Heart left ventricle (tissue), 16 donors: Measurements from ENCODE around the gene SNED1. TPM values are rescaled to one million over a fixed set of nuclear protein-coding genes. Genes with fewer than 3 reads are reported as not detected.

Experiments used
- ATAC-seq, 4 donors: fragments of 200-7000 bp; cut with Tn5 transposase; one replicate each; pipeline ENCODE4 v1.9.1; 2020 to 2022; ENCODE audit warnings: moderate library complexity in 4 of 4, mild to moderate bottlenecking in 3 of 4, moderate number of reproducible peaks in 1 of 4
- DNase-seq, 5 donors: peaks; one replicate each; pipeline ENCODE4 v3.0.0-alpha.2; 2020
- H3K27ac ChIP-seq, 12 donors: fragments of 200-600 bp; sonication (generic) in 4 of 12; one replicate each; pipeline versions ENCODE4 v1.5.0 to v1.8.0; 2016 to 2022; ENCODE audit warnings: mild to moderate bottlenecking in 2 of 12
- H3K27me3 ChIP-seq, 9 donors: fragments of 200-600 bp; sonication (generic) in 2 of 9; one replicate each; pipeline versions ENCODE4 v1.5.1 to v1.8.0; 2016 to 2022; ENCODE audit warnings: mild to moderate bottlenecking in 3 of 9
- H3K36me3 ChIP-seq, 9 donors: fragments of 200-600 bp; sonication (generic) in 2 of 9; one replicate each; pipeline versions ENCODE4 v1.5.0 to v1.8.0; 2018 to 2022; ENCODE audit warnings: mild to moderate bottlenecking in 2 of 9
- H3K4me1 ChIP-seq, 12 donors: fragments of 200-600 bp; sonication (generic) in 4 of 12; one replicate each; pipeline versions ENCODE4 v1.5.0 to v1.8.0; 2016 to 2022; ENCODE audit warnings: mild to moderate bottlenecking in 3 of 12
- H3K4me3 ChIP-seq, 12 donors: fragments of 200-600 bp; sonication (generic) in 4 of 12; one replicate each; pipeline versions ENCODE4 v1.5.0 to v1.8.0; 2017 to 2022; ENCODE audit warnings: mild to moderate bottlenecking in 9 of 12, moderate library complexity in 4 of 12
- H3K9me3 ChIP-seq, 12 donors: fragments of 200-600 bp; sonication (generic) in 4 of 12; one replicate each; pipeline versions ENCODE4 v1.5.0 to v1.8.0; 2016 to 2022; ENCODE audit warnings: mild to moderate bottlenecking in 1 of 12
- CTCF ChIP-seq, 12 donors: fragments of 200-600 bp; sonication (generic) in 4 of 12; IDR thresholded peaks; one replicate each; pipeline versions ENCODE4 v1.5.0 to v1.8.0; 2018 to 2022; ENCODE audit warnings: antibody characterized with exemption in 12 of 12, mild to moderate bottlenecking in 5 of 12
- POLR2A ChIP-seq, 2 donors: fragments of 450-650 bp; IDR thresholded peaks; one replicate each; pipeline ENCODE4 v1.6.1; 2017; ENCODE audit warnings: antibody characterized with exemption in 2 of 2, mild to moderate bottlenecking in 2 of 2, moderate library complexity in 2 of 2
- WGBS, 4 donors: extraction: QIAGEN DNeasy Blood & Tissue Kit in 2 of 4; methylation state at CpG; one replicate each; pipeline versions ENCODE4 v1.1.5 to v1.1.7; 2013 to 2018; 5-methylcytosine and 5-hydroxymethylcytosine counted together
- intact Hi-C, 10 donors: fragments of 100-400 bp; cut with DNase I; formaldehyde crosslinking; loops; one replicate each; pipeline versions ENCODE4 v1.11.1 to v1.14.2; 2022
- polyA plus RNA-seq, 2 donors: library from polyadenylated mRNA; stranded (reverse); fragments of 200-250 nt; gene quantifications; one replicate each; pipeline ENCODE4 v1.2.3, GENCODE V29; 2013
- total RNA-seq, 9 donors: library from RNA; depleted of rRNA in 2 of 9; stranded (reverse); fragments of >200 nt in 2 of 9; fragmentation: NEBNext Ultra II Directional in 3 of 9; extraction: Animal tissue kit (Norgen Biotek cat#: 25700) in 3 of 9; gene quantifications; one replicate each; pipeline versions ENCODE4 v1.1.0 to v1.2.4, GENCODE V29; 2016 to 2023
- donor health status: ischemic (EF 13 %, LVEDD 7.1; RV severe dilation, severe dysfunction).
- donor health status: healthy with polysubstance abuse.
- donor health status: DM: no; HTN: yes; CAD: no.
- donor health status: DM: no; HTN: no; CAD: no.
- donor health status: ischemic (EF 25% LVEDD 6.9; RV normal size, moderate dysfunction).
- donor health status: ischemic (EF 25% LVEDD 5.7; RV mildly dilated, moderate dysfunction).
- donor health status: healthy.
- donor health status: DM: yes; HTN: yes; CAD: no.
- donor health status: ischemic (EF 35%, LVEDD 5.7; RV mildly dilated, moderate dysfunction).
- donor health status: nonischemic (EF 11% LVEDD 7.7; RV severe dilation, severe dysfunction).
- donor health status: DM: yes; HTN: yes; CAD: no.
- donor health status: PGD.
- donor health status: ischemic (EF 29% LVEDD 5.4; RV normal size, mild dysfunction).
- donor health status: nonischemic (EF 23%, LVEDD 6.1; RV moderate dilation, normal function).

Gene SNED1
- total and polyA plus RNA-seq, 11 donors: 3.1 to 14.7 (median 4.9) TPM

GRCh38 chr2:241105641-241106040, 107.2 kb downstream of the SNED1 start:
- H3K36me3 ChIP-seq: no peaks in the 10 kb centered on the region
- intact Hi-C loops: loop anchor here in 2 of 10 donors (5.0 to 10.0 kb wide), 2 partner anchors 42 to 109 kb away; partner anchors contain the start of gene PASK (in 2 of the 2)
- no peaks in the 10 kb centered on the region for H3K27me3 ChIP-seq
- no peak overlapping the region for H3K27ac ChIP-seq
- 43 to 50% (median 46%) methylated on average over 3 of the region's 3 CpGs for WGBS, 4 donors
- DNase-seq: no peak
- no peak overlapping the region for H3K4me3 ChIP-seq
- ATAC-seq: no peak
- peaks cover 5 to 20% (median 16%) of the 10 kb centered on the region in 12 donors for H3K4me1 ChIP-seq
- no peaks in the 10 kb centered on the region for H3K9me3 ChIP-seq
- TF ChIP-seq CTCF (IDR thresholded peaks at IDR 0.05) (no peak), POLR2A (IDR thresholded peaks at IDR 0.05) (no peak)

- H3K9me3 ChIP-seq: no peaks in the 10 kb centered on the region
- H3K4me1 ChIP-seq: peaks cover 0 to 10% (median 7%) of the 10 kb centered on the region in 12 donors
- TF ChIP-seq POLR2A (IDR thresholded peaks at IDR 0.05): no peak
- no peak for TF ChIP-seq CTCF (IDR thresholded peaks at IDR 0.05)
- H3K27me3 ChIP-seq: no peaks in the 10 kb centered on the region
- no peak overlapping the region for H3K27ac ChIP-seq
- H3K36me3 ChIP-seq: no peaks in the 10 kb centered on the region
- ATAC-seq: no peak
- intact Hi-C loops: loop anchor here in 2 of 10 donors (5.0 to 10.0 kb wide), 2 partner anchors 40 to 108 kb away; partner anchors contain the start of gene PASK (in 2 of the 2)
- no peak overlapping the region for H3K4me3 ChIP-seq
- WGBS, 4 donors: 91 to 95% (median 93%) methylated on average over 8 to 9 of the region's 9 CpGs
- no peak for DNase-seq
These were observed 108.8 kb downstream of the SNED1 start for GRCh38 chr2:241107031-241107783.

- Histone ChIP-seq H3K9me3 (no peaks in the 10 kb centered on the region), H3K27me3 (no peaks in the 10 kb centered on the region), H3K27ac (peak overlapping the region in 1 of 12 donors; percentile 21), H3K4me3 (no peak overlapping the region), H3K4me1 (peaks cover 0 to 1% (median 0%) of the 10 kb centered on the region in 12 donors), H3K36me3 (no peaks in the 10 kb centered on the region)
- intact Hi-C loops: loop anchor here in 2 of 10 donors (5.0 to 10.0 kb wide), 2 partner anchors 39 to 106 kb away; partner anchors contain the start of gene PASK (in 2 of the 2)
- peak in 1 of 5 donors; percentile 42 for DNase-seq
- TF ChIP-seq CTCF (IDR thresholded peaks at IDR 0.05) (no peak), POLR2A (IDR thresholded peaks at IDR 0.05) (no peak)
- no peak for ATAC-seq
- 76 to 81% (median 79%) methylated on average over 33 to 35 of the region's 35 CpGs for WGBS, 4 donors
These were observed 110.1 kb downstream of the SNED1 start for GRCh38 chr2:241108271-241109209.
